PC-9 (cell line): Measurements from ENCODE around the gene NMRAL1. TPM values are rescaled to one million over a fixed set of nuclear protein-coding genes. Genes with fewer than 3 reads are reported as not detected.
A peak's percentile ranks its signal among the peaks of the same experiment; 100 is the strongest.

ENCODE experiments used
- BruUV-seq: library from RNA; stranded (reverse); fragments of 400-500 nt; replicated peaks from 2 replicates; lab custom pipeline; 2021; lab: Mats Ljungman, UMichigan
- CTCF ChIA-PET: fragments of 300-600 bp; sonication (Branson Sonifier 250); formaldehyde crosslinking; loops from one replicate; lab custom pipeline; 2022; ENCODE audit warnings: antibody characterized with exemption; lab: Charles Lee
- POLR2A ChIA-PET: fragments of 300-600 bp; sonication (Branson Sonifier 250); formaldehyde crosslinking; loops from one replicate; lab custom pipeline; 2022; ENCODE audit warnings: antibody characterized with exemption; ENCODE audit not compliant: unreplicated experiment; lab: Charles Lee
- DNase-seq, 2 experiments: peaks; one replicate each; pipeline versions ENCODE4 v3.0.0 to v3.0.0-alpha.2; 2015 to 2022; ENCODE audit warnings: mixed read lengths in 1 of 2
- H2AFZ ChIP-seq: fragments of 200-600 bp; sonication (generic); 2 replicates; pipeline ENCODE4 v1.8.1; 2017; ENCODE audit warnings: antibody characterized with exemption
- H3F3A ChIP-seq: fragments of 200-600 bp; sonication (generic); 2 replicates; pipeline ENCODE4 v1.8.1; 2017; ENCODE audit warnings: antibody characterized with exemption, mild to moderate bottlenecking, low read depth; ENCODE audit not compliant: insufficient read depth
- H3K27ac ChIP-seq: fragments of 200-600 bp; sonication (generic); 2 replicates; pipeline ENCODE4 v1.6.1; 2016; ENCODE audit warnings: mixed run types
- H3K27me3 ChIP-seq: fragments of 200-600 bp; sonication (generic); 2 replicates; pipeline ENCODE4 v1.6.1; 2016; ENCODE audit warnings: low read depth, mixed run types; ENCODE audit not compliant: insufficient read depth
- H3K36me3 ChIP-seq: fragments of 200-600 bp; sonication (generic); 2 replicates; pipeline ENCODE4 v1.6.1; 2016; ENCODE audit warnings: low read depth, mixed run types
- H3K4me1 ChIP-seq: fragments of 200-600 bp; sonication (generic); replicated peaks from 2 replicates; pipeline ENCODE4 v1.6.1; 2016; ENCODE audit warnings: mixed run types; ENCODE audit not compliant: insufficient read depth
- H3K4me2 ChIP-seq: fragments of 200-600 bp; sonication (generic); 2 replicates; pipeline ENCODE4 v1.6.1; 2017; ENCODE audit warnings: mixed run types
- H3K4me3 ChIP-seq: fragments of 200-600 bp; sonication (generic); 2 replicates; pipeline ENCODE4 v1.6.1; 2016; ENCODE audit warnings: mixed run types
- H3K79me2 ChIP-seq: fragments of 200-600 bp; sonication (generic); 2 replicates; pipeline ENCODE4 v1.6.1; 2017; ENCODE audit warnings: low read depth, mixed run types
- H3K9me2 ChIP-seq: fragments of 200-600 bp; sonication (generic); 2 replicates; pipeline ENCODE4 v1.8.1; 2017; ENCODE audit warnings: mild to moderate bottlenecking; ENCODE audit not compliant: insufficient read depth
- H3K9me3 ChIP-seq: fragments of 200-600 bp; sonication (generic); 2 replicates; pipeline ENCODE4 v1.8.1; 2016; ENCODE audit warnings: low read depth; ENCODE audit not compliant: insufficient read depth
- H4K20me1 ChIP-seq: fragments of 200-600 bp; sonication (generic); 2 replicates; pipeline ENCODE4 v1.8.1; 2017; ENCODE audit not compliant: insufficient read depth
- EZH2 ChIP-seq: fragments of 200-600 bp; sonication (generic); IDR thresholded peaks from 2 replicates; pipeline ENCODE4 v1.8.0; 2017; ENCODE audit warnings: antibody characterized with exemption, low read depth
- intact Hi-C: fragments of 100-400 bp; cut with micrococcal nuclease; formaldehyde crosslinking; loops from one replicate; pipeline ENCODE4 v1.10.0; 2022; ENCODE audit not compliant: unreplicated experiment
- total RNA-seq: library from RNA; stranded (reverse); gene quantifications from 2 replicates; pipeline ENCODE4 v1.2.3, GENCODE V29; 2021
- TF ChIP-seq, protein P1 (sequence below): fragments of 200-600 bp; sonication (generic); conservative IDR thresholded peaks from 2 replicates; pipeline ENCODE4 v1.6.1; 2017; ENCODE audit warnings: mixed run types, antibody characterized with exemption, mild to moderate bottlenecking, moderate library complexity

NMRAL1 gene
- total RNA-seq, 1 experiment from 2014 or later: 118 TPM

DNA sequence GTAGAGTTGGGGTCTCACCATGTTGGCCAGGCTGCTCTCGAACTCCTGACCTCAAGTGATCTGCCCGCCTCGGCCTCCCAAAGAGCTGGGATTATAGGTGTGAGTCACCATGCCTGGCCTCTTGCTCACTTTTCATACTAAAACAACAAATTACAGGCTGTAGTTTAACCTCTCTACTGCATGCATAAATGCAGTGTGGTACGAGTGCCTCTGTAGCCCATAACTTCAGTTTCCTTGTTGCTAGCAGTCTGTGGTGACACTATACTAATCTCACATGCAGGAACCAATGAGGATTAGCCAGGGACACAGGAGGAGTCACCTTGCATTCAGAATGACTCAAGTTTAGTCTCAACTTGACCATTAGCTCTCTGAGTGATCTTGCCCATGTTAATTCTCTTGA, 21.9 kb upstream of the NMRAL1 start:
- ChIA-PET POLR2A (interaction anchor here (0.5 to 0.7 kb wide), 5 partner anchors 15 to 1468 kb away, joined by 3 to 9 read pairs (median 4); no protein-coding TSS in a partner anchor), CTCF (no interaction called here)
- Histone ChIP-seq H3F3A (peaks cover 47% of the 10 kb centered on the region), H3K9me2 (no peaks in the 10 kb centered on the region), H3K27ac (peak overlapping the region; percentile 72), H2AFZ (no peak overlapping the region), H3K9me3 (no peaks in the 10 kb centered on the region), H3K27me3 (no peaks in the 10 kb centered on the region), H4K20me1 (peaks cover 10% of the 10 kb centered on the region; the same call in 1 of the 2 replicates), H3K4me3 (no peak overlapping the region), H3K4me1 (peaks cover 66% of the 10 kb centered on the region), H3K4me2 (peak overlapping the region; percentile 29), H3K79me2 (peaks cover 36% of the 10 kb centered on the region), H3K36me3 (no peaks in the 10 kb centered on the region)
- no TSS peak for BruUV-seq
- intact Hi-C loops: no loop called here
- TF ChIP-seq EZH2: no peak
- TF ChIP-seq, protein P1, sequence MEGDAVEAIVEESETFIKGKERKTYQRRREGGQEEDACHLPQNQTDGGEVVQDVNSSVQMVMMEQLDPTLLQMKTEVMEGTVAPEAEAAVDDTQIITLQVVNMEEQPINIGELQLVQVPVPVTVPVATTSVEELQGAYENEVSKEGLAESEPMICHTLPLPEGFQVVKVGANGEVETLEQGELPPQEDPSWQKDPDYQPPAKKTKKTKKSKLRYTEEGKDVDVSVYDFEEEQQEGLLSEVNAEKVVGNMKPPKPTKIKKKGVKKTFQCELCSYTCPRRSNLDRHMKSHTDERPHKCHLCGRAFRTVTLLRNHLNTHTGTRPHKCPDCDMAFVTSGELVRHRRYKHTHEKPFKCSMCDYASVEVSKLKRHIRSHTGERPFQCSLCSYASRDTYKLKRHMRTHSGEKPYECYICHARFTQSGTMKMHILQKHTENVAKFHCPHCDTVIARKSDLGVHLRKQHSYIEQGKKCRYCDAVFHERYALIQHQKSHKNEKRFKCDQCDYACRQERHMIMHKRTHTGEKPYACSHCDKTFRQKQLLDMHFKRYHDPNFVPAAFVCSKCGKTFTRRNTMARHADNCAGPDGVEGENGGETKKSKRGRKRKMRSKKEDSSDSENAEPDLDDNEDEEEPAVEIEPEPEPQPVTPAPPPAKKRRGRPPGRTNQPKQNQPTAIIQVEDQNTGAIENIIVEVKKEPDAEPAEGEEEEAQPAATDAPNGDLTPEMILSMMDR: no peak
- peak; percentile 42 to 91 for DNase-seq

- TF ChIP-seq EZH2: no peak
- TF ChIP-seq, protein P1: no peak
- peak overlapping the region; percentile 72 for H3K27ac ChIP-seq
- H3K79me2 ChIP-seq: peaks cover 33% of the 10 kb centered on the region
- H2AFZ ChIP-seq: no peak overlapping the region
- ChIA-PET CTCF (interaction anchor here (0.6 kb wide), 2 partner anchors 17 to 90 kb away, joined by 5 to 6 read pairs; no protein-coding TSS in a partner anchor), POLR2A (interaction anchor here (0.6 kb wide), 1 partner anchor 15 kb away, joined by 9 read pairs; no protein-coding TSS in a partner anchor)
- no peaks in the 10 kb centered on the region for H3K9me3 ChIP-seq
- peaks cover 61% of the 10 kb centered on the region for H3K4me1 ChIP-seq
- peak in 1 of 2 experiments; percentile 50 for DNase-seq
- H3K27me3 ChIP-seq: no peaks in the 10 kb centered on the region
- no peak overlapping the region for H3K4me3 ChIP-seq
- H3K4me2 ChIP-seq: peak overlapping the region; percentile 29
- H3K36me3 ChIP-seq: no peaks in the 10 kb centered on the region
- H3F3A ChIP-seq: peaks cover 45% of the 10 kb centered on the region
- BruUV-seq: TSS peak; percentile 75
- peaks cover 10% of the 10 kb centered on the region; the same call in 1 of the 2 replicates for H4K20me1 ChIP-seq
- intact Hi-C loops: no loop called here
- H3K9me2 ChIP-seq: no peaks in the 10 kb centered on the region
Measured at GRCh38 chr16:4495766-4496165, 21.3 kb upstream of the NMRAL1 start.

DNA sequence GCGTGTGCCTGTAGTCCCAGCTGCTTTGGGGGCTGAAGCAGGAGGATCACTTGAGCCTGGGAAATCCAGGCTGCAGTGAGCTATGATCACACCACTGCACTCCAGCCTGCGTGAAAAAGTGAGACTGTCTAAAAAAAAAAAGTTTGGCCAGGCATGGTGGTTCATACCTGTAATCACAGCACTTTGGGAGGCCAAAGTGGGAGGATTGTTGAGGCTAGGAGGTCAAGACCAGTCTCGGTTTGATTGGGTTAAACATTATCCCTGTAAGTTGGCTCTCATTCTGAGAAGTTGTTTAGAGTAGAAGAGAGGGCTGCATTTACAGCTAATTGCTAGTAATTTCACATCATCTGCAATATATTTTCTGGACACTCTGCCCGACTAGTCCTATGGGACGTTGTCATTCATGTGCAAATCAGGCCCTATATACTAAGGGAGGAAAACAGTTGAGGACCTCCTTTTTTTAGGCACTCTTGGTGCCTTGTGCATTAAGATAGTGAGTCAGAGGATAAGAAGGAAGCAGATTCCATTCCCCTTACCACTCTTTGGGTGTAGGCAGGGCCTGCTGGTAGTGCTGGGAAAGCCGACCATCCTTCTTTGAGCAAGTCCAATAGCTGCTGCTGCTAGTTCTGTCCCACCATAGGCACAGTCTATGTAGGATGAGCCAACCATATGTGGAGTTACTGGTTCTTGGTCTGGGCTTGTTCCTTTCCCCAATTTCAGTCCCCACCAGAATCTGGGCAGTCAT, 20.5 kb upstream of the NMRAL1 start:
- POLR2A ChIA-PET: interaction anchor here (0.5 to 0.6 kb wide), 3 partner anchors 41 to 122 kb away, joined by 3 to 4 read pairs (median 4); no protein-coding TSS in a partner anchor
- Histone ChIP-seq H3K79me2 (peaks cover 32% of the 10 kb centered on the region), H3K27me3 (no peaks in the 10 kb centered on the region), H3K36me3 (no peaks in the 10 kb centered on the region), H3K27ac (peak overlapping the region; percentile 72), H3K9me2 (no peaks in the 10 kb centered on the region), H3K4me1 (peaks cover 52% of the 10 kb centered on the region), H3K9me3 (no peaks in the 10 kb centered on the region), H3F3A (peaks cover 38% of the 10 kb centered on the region), H3K4me3 (no peak overlapping the region), H2AFZ (no peak overlapping the region), H4K20me1 (peaks cover 7% of the 10 kb centered on the region; the same call in 1 of the 2 replicates), H3K4me2 (peak overlapping the region; percentile 29)
- no TSS peak for BruUV-seq
- intact Hi-C loops: no loop called here
- CTCF ChIA-PET: interaction anchor here (0.6 to 0.7 kb wide), 2 partner anchors 90 to 205 kb away, joined by 4 to 6 read pairs; no protein-coding TSS in a partner anchor
- TF ChIP-seq, protein P1: no peak
- TF ChIP-seq EZH2: no peak
- DNase-seq: peak; percentile 67 to 82
